RPMI7951 (cell line): ENCODE data around the gene ZDHHC8. TPM values are rescaled to one million over a fixed set of nuclear protein-coding genes. Genes with fewer than 3 reads are reported as not detected.

Experiments used
- DNase-seq: peaks from one replicate; pipeline ENCODE4 v3.0.0-alpha.2; 2012; ENCODE audit warnings: low read depth
- total RNA-seq: library from RNA; depleted of rRNA; stranded (reverse); fragments of >200 nt; shearing (Covaris generic); gene quantifications from 2 replicates; pipeline ENCODE4 v1.2.3, GENCODE V29; 2014

ZDHHC8 gene
- total RNA-seq, 1 experiment from 2014 or later, result 3.4 TPM

GRCh38 chr22:20178915-20179227 lies 47.3 kb downstream of the ZDHHC8 start:
- DNase-seq, result no peak

- no peak for DNase-seq
Observed at GRCh38 chr22:20179455-20180244, 48.0 kb downstream of the ZDHHC8 start.

GRCh38 chr22:20180245-20180630 lies 48.6 kb downstream of the ZDHHC8 start:
- no peak for DNase-seq

- no peak for DNase-seq
Observed at GRCh38 chr22:20180640-20181039, 49.0 kb downstream of the ZDHHC8 start.

GRCh38 chr22:20181194-20181883 lies 49.7 kb downstream of the ZDHHC8 start:
- no peak for DNase-seq

- DNase-seq, result no peak
Observed at GRCh38 chr22:20181884-20182236, 50.3 kb downstream of the ZDHHC8 start.

GRCh38 chr22:20182365-20182764 lies 50.8 kb downstream of the ZDHHC8 start:
- no peak for DNase-seq

GRCh38 chr22:20183101-20183500 lies 51.5 kb downstream of the ZDHHC8 start:
- DNase-seq, result no peak

- no peak for DNase-seq
Observed at GRCh38 chr22:20183823-20184222, 52.2 kb downstream of the ZDHHC8 start.

GRCh38 chr22:20184501-20185165 lies 53.0 kb downstream of the ZDHHC8 start:
- DNase-seq, result no peak

- DNase-seq, result no peak
Observed at GRCh38 chr22:20185750-20186149, 54.1 kb downstream of the ZDHHC8 start.

GRCh38 chr22:20186183-20186870 lies 54.7 kb downstream of the ZDHHC8 start:
- DNase-seq, result no peak

GRCh38 chr22:20186871-20187546 lies 55.4 kb downstream of the ZDHHC8 start:
- no peak for DNase-seq

GRCh38 chr22:20187777-20188566 lies 56.4 kb downstream of the ZDHHC8 start:
- DNase-seq, result no peak

- no peak for DNase-seq
Observed at GRCh38 chr22:20188567-20188877, 56.9 kb downstream of the ZDHHC8 start.

- no peak for DNase-seq
Observed at GRCh38 chr22:20191000-20191515, 59.5 kb downstream of the ZDHHC8 start.

- no peak for DNase-seq
Observed at GRCh38 chr22:20191803-20192202, 60.2 kb downstream of the ZDHHC8 start.

GRCh38 chr22:20192293-20192971 lies 60.8 kb downstream of the ZDHHC8 start:
- no peak for DNase-seq

- DNase-seq, result no peak
Observed at GRCh38 chr22:20192972-20193760, 61.6 kb downstream of the ZDHHC8 start.
